Activated CD8-positive, alpha-beta memory T cell treated with anti-CD3 and anti-CD28 coated beads for 1 hour (primary cell): ENCODE measurements around the gene F13B.
"Not testable (repeated sequence)": the region's sequence is repeated elsewhere in the genome, so short reads cannot be mapped to it uniquely, and the experiment has no call there.

ENCODE experiments used
- DNase-seq, 2 donors: peaks; one replicate each; pipeline ENCODE4 v3.0.0-alpha.2; 2020; ENCODE audit warnings: low read depth in 1 of 2; ENCODE audit errors: extremely low read depth in 1 of 2

F13B gene, protein sequence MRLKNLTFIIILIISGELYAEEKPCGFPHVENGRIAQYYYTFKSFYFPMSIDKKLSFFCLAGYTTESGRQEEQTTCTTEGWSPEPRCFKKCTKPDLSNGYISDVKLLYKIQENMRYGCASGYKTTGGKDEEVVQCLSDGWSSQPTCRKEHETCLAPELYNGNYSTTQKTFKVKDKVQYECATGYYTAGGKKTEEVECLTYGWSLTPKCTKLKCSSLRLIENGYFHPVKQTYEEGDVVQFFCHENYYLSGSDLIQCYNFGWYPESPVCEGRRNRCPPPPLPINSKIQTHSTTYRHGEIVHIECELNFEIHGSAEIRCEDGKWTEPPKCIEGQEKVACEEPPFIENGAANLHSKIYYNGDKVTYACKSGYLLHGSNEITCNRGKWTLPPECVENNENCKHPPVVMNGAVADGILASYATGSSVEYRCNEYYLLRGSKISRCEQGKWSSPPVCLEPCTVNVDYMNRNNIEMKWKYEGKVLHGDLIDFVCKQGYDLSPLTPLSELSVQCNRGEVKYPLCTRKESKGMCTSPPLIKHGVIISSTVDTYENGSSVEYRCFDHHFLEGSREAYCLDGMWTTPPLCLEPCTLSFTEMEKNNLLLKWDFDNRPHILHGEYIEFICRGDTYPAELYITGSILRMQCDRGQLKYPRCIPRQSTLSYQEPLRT

DNA sequence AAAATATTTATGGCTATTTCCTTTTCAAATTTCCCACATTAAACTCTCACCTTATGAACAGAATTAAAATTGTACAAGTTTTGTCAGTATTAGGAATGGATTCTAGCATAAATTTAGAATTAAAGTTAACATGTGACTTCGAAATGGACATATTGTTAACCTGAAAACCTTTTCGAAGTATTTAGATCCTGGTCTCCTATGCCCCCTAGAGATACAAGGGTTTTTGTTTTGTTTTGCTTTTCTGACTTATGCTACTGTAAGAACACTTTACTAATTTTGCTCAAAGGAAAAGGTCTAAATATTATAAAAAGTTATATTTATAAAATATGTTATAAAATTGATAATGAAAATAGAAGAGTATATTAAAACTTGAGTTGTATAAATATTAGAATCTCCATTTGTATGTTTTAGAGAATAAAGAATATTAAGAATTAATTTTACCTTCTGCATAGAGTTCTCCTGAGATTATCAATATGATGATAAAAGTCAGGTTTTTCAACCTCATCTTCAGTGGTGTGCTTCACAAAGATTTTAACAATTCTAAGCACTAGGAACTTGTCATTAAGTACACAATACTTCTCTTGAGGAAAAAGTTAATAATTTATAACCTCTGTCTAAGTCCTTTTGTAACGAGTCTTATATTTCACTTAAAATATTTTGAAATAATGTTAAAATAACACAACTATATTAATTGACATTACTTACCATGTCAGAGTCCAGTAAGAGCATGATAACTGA, at the start of gene F13B:
Gene F13B, minus strand, starts transcription at position 542 of the 738 bp plus-strand sequence. Its CDS starts 37 bp downstream, at position 505.
- DNase-seq = no peak

DNA sequence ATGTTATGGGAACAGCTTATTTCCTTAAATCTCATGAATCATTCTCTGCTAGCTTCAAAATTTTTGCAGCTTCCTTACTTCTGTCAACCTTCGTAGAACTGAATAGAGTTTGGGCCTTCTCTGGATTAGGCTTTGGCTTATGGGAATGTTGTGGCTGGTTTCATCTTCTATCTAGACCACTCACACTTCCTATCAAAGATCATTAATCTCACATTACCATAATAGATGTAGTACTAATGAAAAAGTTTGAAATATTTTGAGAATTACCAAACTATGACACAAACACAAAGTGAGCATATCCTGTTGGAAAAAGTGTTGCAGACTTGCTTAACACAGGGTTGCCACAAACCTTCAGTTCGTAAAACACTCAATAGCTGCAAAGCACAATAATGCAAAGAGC, 49.1 kb upstream of the F13B start:
- DNase-seq = no peak

DNA sequence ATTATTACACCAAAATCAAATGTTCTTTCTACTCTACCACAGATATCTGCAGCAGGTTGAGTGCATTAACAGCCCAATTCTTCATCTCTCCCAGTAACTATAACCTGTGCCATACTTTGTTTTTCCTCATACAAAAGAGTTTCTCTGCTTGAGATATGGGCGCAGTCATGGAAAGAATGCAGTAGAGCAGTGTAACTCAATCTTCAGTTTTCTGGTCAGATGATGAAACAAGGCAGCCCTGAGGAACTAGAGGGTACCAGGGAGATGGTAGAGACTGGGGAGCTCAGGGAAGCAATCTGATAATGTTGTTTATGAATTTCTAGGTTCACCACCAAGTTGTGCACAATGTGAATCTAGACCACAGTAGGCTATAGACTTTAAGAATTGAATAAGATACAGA, 39.8 kb upstream of the F13B start:
- DNase-seq = no peak

DNA sequence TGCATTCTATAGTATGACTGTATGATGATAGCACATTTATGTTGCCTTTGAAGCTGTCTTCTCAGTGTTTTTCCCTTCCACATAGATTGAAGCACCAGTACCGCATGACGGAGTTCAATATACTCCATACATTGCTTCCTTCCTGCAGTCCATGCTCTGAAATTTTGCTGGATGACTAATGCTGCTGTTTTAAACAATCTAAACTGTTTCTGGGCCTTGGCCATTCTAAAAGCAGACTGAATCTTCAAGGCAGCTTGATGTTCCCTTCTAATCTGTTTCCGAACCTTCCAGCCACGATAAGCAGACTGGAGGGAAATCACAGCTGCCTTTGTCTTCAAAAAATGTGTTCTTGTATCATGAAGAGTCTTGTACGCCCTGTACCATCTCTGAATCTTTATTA, 36.2 kb upstream of the F13B start:
- DNase-seq = no peak

DNA sequence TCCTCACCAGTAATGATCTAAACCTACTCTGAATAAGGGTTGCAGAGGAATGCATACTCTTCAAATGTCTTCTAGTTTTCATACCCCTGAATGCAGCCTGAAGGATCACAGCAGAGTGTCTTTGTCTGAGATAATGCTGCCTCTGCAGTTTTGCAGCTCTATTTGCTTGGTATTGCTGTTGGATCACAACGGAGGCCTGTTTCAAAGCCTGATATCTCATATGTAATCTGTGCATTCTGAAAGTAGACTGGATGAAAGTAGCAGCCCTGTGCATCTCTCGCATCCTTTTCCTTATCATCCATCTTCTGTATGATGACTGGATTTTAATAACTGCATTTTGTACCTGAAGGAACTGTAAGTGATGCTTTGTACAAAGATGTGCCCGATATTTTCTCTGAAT, 34.9 kb upstream of the F13B start:
- no peak for DNase-seq

DNA sequence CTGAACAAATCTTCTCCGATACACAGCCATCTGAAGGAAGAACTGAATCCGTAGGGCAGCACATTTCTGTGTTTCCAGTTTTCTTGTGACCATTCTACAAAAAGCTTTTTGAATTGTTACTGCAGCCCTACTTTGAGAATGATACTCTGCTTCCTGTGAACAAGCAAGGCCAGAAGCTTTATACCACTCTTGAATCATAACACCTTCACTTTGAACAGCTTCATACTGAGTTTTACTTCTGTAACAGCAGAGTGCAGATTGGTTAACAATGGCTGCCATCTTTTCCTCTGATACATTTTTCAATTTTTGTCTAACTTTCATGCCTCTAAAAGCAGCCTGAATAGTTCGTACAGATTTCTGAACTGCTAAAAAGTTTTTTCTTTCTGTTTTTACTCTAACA, 33.6 kb upstream of the F13B start:
- no peak for DNase-seq

DNA sequence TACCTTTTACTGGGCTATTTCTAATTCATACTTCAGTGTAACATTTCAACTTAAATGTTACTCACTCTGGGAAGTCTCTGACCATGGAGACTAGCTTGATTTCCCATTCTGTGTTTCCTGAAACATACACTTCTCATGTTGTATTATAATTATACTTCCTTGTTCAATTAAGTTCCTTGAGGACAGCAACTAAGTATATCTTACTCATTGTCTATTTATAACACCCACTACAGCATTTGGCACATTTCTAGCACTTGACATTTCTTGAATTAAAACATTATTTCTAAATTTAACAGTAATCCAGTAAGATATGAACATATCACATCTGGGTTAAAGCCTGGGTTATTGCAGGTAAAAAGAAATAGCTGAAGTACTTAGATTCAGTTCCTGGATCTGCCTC, 32.4 kb upstream of the F13B start:
- no peak for DNase-seq

DNA sequence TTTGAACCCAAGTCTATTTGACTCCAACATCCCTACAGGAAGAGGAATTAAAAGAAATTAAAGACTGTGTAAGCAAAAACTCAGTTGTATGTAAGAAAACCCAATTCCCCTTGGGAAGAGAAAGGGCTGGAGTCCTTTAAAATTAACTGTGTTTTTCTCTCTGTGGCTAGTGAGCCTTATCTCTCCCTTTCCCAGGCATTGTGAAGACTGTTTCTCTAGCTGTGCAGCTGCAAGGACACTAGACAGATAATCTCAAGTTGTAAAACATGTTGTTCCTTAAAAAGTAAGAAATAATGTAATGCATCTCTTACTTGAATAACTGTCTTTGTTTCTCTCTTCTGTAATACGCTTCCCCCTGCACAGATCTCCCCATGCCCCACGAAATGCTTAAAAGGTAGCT, 29.9 kb upstream of the F13B start:
- not testable (repeated sequence) for DNase-seq

DNA sequence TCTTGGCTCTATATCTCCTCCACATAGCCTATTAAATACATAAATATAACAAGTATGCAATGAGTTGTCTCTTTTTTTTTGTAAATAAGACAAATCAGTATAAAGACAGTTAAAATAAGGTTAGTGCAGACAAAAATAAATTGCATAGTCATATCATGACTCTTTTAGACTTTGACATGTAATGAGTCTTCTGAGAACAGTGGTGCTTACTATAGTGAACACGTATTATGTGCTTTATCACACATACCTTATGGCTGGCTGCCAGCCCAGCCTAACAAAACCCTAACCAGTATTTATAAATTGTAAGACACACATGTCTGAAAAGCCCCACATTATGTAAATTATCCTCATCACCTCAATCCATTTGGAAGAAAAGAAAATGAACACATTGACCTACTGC, 29.1 kb upstream of the F13B start:
- DNase-seq = no peak

DNA sequence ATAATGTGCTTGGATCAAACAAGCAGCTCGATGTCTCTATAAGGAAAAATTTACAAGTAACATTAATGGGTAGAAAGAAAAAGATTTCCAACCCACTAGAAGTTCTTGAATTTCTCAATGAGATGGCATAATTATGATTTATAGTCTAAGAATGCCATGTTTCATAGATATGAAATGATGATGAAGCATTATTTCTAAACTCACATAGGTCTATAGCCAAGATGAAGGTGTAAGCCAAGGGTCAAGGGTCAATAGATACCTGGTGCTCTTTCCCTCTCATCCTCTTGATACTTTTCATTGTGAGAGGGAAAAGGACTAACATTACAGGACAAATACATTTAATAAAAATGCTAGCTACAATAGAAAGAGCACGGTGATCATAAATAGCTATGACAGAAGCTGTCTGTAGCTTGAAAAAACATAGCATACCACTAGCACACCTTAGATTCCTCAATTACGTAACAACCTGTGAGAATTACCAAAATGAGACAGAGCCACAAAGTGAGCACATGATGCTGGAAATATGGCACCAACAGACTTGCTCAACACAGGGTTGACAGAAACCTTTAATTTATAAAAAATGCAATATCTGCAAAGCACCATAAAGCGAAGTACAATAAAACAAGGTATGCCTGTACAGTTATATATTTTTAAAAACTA, 26.3 kb upstream of the F13B start:
- no peak for DNase-seq

DNA sequence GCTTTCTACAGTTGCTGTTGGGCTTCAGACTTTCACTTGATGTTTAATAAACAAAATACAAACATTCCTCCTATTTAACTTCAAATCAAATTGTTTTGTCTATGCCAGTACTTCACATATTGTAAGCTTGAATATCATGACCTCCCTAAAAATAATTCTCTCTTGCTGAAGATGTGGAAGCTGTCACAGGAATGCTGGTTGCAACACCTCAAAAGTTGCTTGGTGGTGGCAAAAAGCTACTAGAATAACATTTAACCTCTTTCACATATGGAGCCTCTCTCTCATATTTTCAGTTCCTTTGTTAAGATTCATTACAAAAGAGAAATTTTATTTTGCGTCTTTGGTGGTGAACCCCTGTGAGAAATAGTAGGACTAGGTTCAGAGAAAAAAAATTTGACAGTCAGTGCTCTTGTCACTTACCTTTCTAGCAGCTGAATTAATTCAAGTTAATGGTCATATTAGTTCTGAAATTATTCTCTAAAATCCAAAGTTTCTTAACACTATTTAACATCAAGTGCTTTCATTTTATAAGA, 25.5 kb upstream of the F13B start:
- no peak for DNase-seq

DNA sequence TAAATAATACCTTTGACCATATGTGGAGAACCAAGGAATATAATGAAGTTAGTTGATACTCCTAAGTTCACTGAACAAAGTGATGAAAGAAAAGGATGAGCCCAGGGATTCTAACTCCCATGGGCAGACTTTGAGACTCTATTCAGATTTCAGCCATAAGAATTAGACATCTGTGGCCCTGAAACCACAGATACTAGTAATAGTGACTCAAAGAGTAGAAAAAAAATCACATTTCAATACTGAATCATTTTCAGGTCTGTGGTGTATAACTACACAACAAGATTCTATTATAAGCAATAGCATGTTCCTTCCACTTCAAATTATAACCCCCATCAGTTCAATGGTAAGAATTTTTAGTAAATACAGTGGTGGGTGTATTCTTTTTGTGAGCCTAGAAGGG, 16.4 kb upstream of the F13B start:
- no peak for DNase-seq

DNA sequence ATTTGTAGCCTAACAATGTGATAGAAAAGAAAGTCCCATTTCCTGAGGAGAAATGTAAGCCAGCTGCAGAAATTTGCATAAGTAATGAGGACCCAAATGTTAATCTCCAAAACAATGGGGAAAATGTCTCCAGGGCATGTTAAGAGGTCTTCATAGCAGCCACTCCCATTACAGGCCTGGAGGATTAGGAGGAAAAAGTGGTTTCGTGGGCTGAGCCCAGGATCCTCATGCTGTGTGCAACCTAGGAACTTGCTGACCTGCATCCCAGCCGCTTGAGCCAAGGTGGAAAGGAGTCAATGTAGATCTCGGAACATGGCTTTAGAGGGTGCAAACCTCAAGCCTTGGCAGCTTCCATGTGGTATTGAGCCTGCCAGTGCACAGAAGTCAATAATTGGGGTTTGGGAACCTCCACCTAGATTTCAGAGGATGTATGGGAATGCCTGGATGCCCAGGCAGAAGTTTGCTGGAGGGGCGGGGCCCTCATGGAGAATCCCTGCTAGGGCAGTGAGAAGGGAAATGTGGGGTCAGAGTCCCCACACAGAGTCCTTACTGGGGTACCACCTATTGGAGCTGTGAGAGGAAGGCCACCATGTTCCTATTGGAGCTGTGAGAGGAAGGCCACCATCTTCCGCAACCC, 14.2 kb upstream of the F13B start:
- DNase-seq = no peak

DNA sequence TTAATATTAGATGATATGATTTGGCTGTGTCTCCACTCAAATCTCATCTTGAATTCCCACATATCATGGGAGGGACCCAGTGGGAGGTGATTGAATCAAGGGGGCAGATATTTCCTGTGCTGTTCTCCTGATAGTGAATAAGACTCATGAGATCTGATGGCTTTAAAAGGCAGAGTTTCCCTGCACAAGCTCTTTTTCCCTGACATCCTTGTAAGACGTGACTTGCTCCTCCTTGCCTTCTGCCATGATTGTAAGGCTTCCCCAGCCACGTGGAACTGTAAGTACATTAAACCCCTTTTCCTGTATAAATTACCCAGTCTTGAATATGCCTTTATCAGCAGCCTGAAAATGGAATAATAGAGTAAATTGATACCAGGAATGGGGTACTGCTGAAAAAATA, 13.3 kb upstream of the F13B start:
- DNase-seq = no peak

DNA sequence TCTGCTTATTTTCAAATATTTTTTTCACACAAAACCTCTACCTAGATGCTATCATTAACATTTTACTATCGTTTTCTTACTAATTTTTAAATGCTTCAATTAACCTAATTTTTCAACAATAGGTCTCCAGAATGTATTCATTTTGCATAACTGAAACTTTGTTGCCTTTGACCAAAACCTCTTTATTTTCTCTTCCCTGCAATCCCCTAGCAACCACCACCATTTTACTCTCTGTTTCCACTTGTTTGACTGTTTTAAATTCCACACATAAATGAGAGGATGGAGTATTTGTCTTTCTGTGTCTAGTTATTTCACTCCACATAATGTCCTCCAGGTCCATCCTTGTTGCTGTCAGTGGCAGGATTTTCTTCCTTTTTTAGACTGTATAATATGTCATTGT, 9.5 kb upstream of the F13B start:
- no peak for DNase-seq

DNA sequence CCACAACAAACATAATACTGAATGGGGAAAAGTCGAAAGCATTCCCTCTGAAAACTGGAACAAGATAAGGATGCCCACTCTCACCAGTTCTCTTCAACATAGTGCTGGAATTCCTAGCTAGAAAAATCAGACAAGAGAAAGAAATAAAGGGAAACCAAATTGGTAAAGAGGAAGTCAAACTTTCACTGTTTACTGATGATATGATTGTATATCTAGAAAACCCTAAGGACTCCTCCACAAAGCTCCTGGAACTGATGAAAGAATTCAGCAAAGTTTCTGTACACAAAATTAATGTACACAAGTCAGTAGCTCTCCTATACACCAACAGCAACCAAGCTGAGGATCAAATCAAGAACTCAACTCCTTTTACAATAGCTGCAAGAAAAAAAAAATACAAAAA, 6.9 kb upstream of the F13B start:
- DNase-seq = no peak

DNA sequence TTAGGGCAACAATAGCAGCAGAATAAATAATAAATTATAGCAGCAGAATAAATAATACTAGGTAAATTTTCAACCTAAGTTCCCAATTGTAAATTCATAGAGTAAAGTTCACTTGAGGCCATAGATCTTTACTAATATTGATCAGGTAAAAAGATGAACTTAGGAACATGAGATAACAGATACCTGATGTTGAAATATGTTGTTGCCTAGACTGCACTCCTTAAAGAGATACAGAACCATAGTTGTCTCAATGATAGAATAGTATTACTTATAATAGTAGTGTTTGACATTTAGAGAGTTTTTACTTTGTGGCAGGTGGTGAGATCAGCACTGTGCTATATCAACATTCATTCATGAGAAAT, 378 bp upstream of the F13B start:
- DNase-seq = no peak

DNA sequence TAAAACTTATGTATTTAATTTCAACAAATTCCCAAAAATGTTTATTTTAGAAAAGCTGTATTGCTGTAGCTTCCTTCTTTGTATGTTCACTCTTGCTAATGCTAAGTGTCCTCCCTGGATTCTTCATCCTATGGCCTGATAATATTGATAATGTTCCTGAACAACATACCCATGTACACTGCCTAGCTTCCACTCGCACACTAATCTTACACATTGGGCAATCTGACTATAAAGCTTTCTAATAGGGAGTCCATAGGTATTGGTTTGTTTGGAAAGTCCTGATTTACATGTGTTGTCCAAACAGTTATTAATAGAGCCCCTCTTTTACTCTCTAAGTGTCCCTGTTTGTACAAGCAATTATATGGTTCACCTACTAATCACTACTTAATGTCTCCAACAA, 783 bp downstream of the F13B start:
- DNase-seq = no peak

DNA sequence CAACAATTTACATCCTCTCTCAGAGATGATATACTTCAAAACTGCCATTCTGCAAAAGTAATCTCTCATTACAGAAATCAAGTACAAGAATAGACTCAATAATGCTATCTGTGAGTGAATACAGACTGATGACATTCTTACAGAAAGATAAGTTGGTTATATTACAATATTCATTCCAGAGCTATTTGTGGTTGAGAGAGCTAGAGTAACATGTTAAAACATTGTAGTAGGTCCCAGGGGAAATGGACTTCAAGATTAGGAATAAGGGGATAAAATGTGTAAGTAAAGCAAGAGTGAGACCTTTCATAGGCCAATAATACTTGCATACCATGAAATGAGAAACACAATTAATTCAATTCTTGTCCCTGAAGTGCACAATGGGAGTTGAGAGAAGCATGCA, 1.5 kb downstream of the F13B start:
- no peak for DNase-seq

DNA sequence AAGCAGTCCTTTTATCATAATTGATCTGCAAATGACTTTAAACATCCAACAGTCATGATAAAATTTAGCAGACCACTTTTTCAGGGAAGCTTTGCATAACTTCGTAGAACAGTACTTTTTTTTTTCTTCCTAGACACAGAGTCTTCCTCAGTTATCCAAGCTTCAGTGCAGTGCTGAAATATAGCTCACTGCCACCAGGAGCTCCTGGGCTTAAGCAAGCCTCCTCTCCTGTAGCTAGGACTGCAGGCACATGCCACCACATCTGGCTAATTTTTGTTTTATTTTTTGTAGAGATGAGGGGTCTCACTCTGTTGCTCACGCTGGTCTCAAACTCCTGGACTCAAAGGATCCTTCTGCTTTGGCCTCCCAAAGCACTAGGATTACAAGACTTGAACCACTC, 3.8 kb downstream of the F13B start:
- DNase-seq = no peak

DNA sequence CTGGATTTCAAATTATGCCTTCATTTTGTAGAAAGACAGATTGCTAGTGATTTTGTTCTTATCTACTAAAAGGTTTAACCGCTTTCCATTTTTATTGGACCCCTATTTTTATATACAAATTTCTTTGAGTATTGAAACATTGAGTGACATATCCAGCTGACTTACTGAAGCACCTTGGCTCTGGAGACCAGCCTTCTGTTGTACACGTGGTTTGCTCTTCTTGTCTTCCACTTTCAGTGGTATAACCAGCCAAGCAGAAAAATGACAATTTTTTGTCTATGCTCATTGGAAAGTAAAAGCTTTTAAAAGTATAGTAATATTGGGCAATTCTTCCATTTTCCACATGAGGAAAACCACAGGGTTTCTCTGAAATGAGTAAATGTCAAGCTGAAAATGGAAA, 4.4 kb downstream of the F13B start:
- no peak for DNase-seq
